DMS153 treated with DMSO at 0.1 percent for 48 hours (cell line): ENCODE data around the gene MLIP.
"Not testable (repeated sequence)": the region's sequence is repeated elsewhere in the genome, so short reads cannot be mapped to it uniquely, and the experiment has no call there.

ENCODE experiments used
- DNase-seq: peaks from one replicate; lab custom pipeline; 2025; ENCODE audit not compliant: unreplicated experiment; lab: John Stamatoyannopoulos, UW

Gene MLIP, protein sequence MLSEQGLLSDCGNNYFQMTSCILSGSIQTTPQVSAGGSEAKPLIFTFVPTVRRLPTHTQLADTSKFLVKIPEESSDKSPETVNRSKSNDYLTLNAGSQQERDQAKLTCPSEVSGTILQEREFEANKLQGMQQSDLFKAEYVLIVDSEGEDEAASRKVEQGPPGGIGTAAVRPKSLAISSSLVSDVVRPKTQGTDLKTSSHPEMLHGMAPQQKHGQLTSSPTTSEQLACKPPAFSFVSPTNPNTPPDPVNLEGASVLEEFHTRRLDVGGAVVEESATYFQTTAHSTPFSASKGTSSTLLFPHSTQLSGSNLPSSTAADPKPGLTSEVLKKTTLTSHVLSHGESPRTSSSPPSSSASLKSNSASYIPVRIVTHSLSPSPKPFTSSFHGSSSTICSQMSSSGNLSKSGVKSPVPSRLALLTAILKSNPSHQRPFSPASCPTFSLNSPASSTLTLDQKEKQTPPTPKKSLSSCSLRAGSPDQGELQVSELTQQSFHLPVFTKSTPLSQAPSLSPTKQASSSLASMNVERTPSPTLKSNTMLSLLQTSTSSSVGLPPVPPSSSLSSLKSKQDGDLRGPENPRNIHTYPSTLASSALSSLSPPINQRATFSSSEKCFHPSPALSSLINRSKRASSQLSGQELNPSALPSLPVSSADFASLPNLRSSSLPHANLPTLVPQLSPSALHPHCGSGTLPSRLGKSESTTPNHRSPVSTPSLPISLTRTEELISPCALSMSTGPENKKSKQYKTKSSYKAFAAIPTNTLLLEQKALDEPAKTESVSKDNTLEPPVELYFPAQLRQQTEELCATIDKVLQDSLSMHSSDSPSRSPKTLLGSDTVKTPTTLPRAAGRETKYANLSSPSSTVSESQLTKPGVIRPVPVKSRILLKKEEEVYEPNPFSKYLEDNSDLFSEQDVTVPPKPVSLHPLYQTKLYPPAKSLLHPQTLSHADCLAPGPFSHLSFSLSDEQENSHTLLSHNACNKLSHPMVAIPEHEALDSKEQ

GRCh38 chr6:54111341-54112045 lies at the start of gene MLIP:
Gene MLIP (plus strand): TSS chr6:54111443. CDS start chr6:54111480, 37 bp downstream.
- DNase-seq = no peak

DNA sequence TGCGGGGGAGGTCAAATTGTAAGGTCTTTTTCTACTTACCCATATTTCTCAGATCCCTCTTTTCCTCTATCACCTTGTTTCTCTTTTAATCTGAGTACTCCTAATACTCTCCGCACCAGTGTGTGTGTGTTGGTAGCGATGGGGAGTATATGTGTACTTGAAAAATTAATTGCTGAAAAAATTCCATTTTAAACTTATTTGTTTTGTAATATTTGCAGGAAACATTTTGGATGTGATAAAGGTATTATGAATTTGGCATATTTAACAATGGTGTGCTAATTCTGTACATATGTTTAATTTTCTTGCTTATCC lies 48.1 kb upstream of the MLIP start:
- no peak for DNase-seq

DNA sequence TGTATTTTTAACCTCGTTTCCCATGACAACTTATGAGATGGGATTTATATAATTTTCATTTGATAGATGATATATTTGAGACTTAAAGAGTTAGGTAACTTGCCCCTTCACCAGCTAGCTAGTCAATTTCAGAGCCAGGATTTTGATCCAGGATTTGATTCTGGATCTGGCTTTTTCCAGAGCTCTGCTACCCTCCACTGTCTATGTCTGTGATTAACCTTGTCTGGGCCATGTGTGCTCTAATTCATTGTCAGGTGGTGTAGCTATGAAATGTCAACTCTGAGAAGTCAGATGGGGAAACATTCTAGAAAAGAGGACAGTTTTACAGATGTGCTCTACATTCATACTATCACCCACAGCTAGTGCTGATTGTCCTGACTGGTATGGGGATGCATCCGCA lies 42.5 kb upstream of the MLIP start:
- no peak for DNase-seq

- DNase-seq = no peak
Observed at GRCh38 chr6:54070025-54070424, 41.2 kb upstream of the MLIP start.

GRCh38 chr6:54071821-54072340 lies 39.4 kb upstream of the MLIP start:
- no peak for DNase-seq

GRCh38 chr6:54072635-54073313 lies 38.5 kb upstream of the MLIP start:
- DNase-seq = no peak

GRCh38 chr6:54073487-54073886 lies 37.8 kb upstream of the MLIP start:
- no peak for DNase-seq

GRCh38 chr6:54074109-54074508 lies 37.1 kb upstream of the MLIP start:
- DNase-seq = no peak

DNA sequence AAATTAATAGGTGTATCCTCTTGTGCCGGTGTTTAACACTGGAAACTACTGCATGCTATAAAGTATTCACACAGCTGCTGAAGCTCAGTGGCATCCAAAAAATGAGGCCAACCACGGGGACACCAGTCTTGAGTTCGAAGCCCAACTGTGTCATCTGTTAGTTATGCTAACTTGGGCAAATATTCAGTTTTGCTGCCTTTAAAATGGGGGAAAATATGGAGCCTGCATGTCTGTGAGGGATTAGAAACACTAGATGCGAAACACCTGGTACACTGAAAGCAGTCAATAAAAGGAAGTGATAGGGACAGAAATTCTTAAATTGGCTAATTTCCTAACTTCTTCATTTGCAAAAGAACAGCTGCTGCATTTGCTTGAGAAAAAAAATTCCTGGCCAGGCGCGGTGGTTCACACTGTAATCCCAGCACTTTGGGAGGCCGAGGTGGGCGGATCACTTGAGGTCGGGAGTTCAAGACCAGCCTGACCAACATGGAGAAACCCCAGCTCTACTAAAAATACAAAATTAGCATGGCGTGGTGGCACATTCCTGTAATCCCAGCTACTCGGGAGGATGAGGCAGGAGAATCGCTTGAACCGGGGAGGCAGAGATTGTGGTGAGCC lies 36.6 kb upstream of the MLIP start:
- DNase-seq = no peak

DNA sequence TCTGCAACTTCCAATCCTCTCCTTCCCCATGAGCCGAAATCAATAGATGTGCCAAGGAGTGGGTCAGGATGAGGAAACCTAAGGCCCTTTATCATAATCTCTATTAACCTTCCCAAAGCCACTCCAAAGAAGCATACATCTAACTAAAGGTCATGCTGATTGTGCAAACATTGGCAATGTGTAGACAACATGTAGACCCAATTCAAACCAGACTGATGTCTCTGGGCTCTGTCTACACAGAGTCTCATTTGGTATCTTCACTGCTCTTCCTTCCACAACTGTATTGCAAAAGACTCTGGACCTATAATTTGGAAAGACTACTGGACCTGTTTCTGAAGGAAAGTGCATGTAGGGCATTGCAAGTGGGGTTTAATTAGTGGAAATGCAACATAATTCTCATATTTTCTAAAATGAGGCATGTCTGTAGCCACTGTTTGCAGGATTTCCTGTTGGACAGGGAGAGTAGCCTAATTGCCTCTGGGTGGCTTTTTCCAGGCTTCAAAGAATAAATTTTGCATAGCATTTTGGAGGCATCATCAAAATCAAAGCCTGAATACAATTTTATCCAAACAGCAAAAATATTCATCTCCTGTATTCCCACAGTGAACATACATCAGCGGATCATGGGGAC lies 35.0 kb upstream of the MLIP start:
- DNase-seq = no peak

- DNase-seq = not testable (repeated sequence)
Observed at GRCh38 chr6:54081499-54081898, 29.7 kb upstream of the MLIP start.

DNA sequence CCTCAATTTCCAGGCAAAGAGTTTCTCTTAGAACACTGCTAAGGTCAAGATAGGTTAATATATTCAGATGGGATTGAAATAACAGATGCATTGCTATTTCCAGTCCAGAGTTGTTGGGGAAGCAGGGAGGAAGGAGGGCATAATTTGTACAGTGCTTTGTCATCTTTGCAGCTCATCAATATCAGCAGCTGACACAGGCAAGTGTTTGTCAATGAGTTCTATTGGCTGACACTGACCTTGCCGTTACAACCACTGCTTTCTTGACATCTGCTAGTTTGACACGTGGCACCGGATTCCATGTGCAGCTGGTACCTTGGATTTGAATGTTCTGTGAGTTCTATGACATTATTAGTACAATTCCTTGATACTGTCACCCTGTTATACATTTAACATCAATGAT lies 28.0 kb upstream of the MLIP start:
- DNase-seq = no peak

DNA sequence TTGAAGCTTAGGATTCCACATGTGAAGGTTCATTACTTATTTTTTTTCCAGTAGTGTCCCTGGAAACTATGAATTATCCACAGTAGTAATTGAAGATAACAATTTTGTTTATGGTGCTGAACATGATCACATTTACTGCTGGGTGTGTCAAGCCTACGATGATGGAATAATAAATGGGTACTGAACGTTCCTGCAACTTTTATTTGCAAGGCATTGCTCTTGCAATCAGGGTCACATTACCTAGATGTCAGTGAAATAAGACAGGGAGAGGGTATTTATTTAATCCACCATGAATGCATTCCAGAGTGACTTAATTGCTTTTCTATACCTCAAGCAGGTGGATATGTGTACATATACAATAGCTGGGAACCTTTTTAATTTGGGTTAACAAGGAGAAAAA lies 27.0 kb upstream of the MLIP start:
- no peak for DNase-seq

- DNase-seq = no peak
Observed at GRCh38 chr6:54085047-54085446, 26.2 kb upstream of the MLIP start.

DNA sequence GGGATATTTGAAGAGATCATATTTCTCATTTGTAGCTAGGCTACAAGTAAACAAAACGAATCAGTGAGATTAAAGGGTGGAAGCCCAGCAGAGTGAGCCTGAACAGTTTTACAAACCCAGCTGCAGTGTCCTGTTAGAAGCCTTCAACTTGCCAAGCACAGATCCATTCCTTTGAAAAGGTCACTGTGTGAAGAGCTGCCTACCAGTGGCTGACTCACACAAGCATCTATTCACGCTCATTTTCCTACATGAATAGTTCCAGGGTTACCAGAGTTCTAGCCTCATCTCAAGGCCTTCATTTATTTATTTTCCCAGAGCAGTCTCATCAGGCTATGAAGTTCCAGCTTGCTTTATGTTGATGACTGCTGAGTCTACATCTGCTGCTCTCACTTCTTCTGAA lies 25.7 kb upstream of the MLIP start:
- no peak for DNase-seq

GRCh38 chr6:54086439-54086838 lies 24.8 kb upstream of the MLIP start:
- DNase-seq = no peak

GRCh38 chr6:54087721-54088120 lies 23.5 kb upstream of the MLIP start:
- no peak for DNase-seq

GRCh38 chr6:54093326-54093948 lies 17.8 kb upstream of the MLIP start:
- DNase-seq = no peak

- DNase-seq = no peak
Observed at GRCh38 chr6:54094293-54094692, 16.9 kb upstream of the MLIP start.
